Spleen (tissue), 7 donors: ENCODE measurements around the gene SUSD3.
"Not testable (repeated sequence)": the region's sequence is repeated elsewhere in the genome, so short reads cannot be mapped to it uniquely, and the experiment has no call there.

Source experiments
- POLR2A ChIP-seq, 3 donors: fragments of 450-650 bp; IDR thresholded peaks; one replicate each; pipeline ENCODE4 v1.5.1; 2017; ENCODE audit warnings: antibody characterized with exemption in 3 of 3, mild to moderate bottlenecking in 1 of 3
- POLR2AphosphoS5 ChIP-seq, 3 donors: sonication (generic); formaldehyde crosslinking; IDR thresholded peaks; one replicate each; pipeline ENCODE4 v1.5.1; 2017; ENCODE audit warnings: antibody characterized with exemption in 3 of 3
- TF ChIP-seq, protein P1 (sequence below), 11 experiments: fragments of 200-600 bp in 7 of 11; fragments of 450-650 bp in 4 of 11; sonication (generic) in 4 of 11; IDR thresholded peaks in 8 of 11; conservative IDR thresholded peaks in 3 of 11; 1 replicate in 7 of 11; 2 replicates in 4 of 11; pipeline versions ENCODE4 v1.4.0 to v1.8.0; 2016 to 2021; ENCODE audit warnings: antibody characterized with exemption in 11 of 11, inconsistent platforms in 4 of 11, mild to moderate bottlenecking in 1 of 11
- donor health status: DM: no; HTN: no; CAD: no; lungs with moderate emphysema.
- donor health status: DM: no; HTN: no; CAD: no.
- donor health status: DM: no; HTN: no; CAD: no.

DNA sequence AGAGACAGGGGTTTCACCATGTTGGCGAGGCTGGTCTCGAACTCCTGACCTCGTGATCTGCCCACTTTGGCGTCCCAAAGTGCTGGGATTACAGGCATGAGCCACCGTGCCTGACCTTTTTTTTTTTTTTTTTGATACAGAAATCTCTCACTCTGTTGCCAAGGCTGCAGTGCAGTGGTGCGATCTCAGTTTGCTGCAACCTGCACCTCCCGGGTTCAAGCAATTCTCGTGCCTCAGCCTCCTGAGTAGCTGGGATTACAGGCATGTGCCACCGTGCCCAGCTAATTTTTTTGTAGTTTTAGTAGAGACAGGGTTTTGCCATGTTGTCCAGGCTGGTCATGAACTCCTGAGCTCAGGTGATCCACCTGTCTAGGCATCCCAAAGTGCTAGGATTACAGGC, 59.0 kb downstream of the SUSD3 start:
- TF ChIP-seq, protein P1, sequence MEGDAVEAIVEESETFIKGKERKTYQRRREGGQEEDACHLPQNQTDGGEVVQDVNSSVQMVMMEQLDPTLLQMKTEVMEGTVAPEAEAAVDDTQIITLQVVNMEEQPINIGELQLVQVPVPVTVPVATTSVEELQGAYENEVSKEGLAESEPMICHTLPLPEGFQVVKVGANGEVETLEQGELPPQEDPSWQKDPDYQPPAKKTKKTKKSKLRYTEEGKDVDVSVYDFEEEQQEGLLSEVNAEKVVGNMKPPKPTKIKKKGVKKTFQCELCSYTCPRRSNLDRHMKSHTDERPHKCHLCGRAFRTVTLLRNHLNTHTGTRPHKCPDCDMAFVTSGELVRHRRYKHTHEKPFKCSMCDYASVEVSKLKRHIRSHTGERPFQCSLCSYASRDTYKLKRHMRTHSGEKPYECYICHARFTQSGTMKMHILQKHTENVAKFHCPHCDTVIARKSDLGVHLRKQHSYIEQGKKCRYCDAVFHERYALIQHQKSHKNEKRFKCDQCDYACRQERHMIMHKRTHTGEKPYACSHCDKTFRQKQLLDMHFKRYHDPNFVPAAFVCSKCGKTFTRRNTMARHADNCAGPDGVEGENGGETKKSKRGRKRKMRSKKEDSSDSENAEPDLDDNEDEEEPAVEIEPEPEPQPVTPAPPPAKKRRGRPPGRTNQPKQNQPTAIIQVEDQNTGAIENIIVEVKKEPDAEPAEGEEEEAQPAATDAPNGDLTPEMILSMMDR (IDR thresholded peaks at IDR 0.05 in 8 of 11, conservative IDR thresholded peaks at IDR 0.05 in 3 of 11) = not testable (repeated sequence)
- TF ChIP-seq POLR2AphosphoS5, POLR2A (IDR thresholded peaks at IDR 0.05): not testable (repeated sequence)
